GM19438 (cell line): Measurements from ENCODE around the gene DDX60.
"Not testable (repeated sequence)": the region's sequence is repeated elsewhere in the genome, so short reads cannot be mapped to it uniquely, and the experiment has no call there.

Experiments used
- ATAC-seq: cut with Tn5 transposase; IDR thresholded peaks from one replicate; pipeline ENCODE4 v1.9.1; 2021; ENCODE audit warnings: low read depth; ENCODE audit not compliant: unreplicated experiment

DDX60 gene

GRCh38 chr4:168218645-168219044, 99.9 kb downstream of the DDX60 start:
- no peak for ATAC-seq

GRCh38 chr4:168213511-168213910, 105.0 kb downstream of the DDX60 start:
- ATAC-seq: not testable (repeated sequence)

GRCh38 chr4:168212656-168213055, 105.9 kb downstream of the DDX60 start:
- no peak for ATAC-seq

- no peak for ATAC-seq
Measured at GRCh38 chr4:168208957-168209614, 109.5 kb downstream of the DDX60 start.

- ATAC-seq: no peak
Measured at GRCh38 chr4:168203233-168203911, 115.2 kb downstream of the DDX60 start.

- ATAC-seq: no peak
Measured at GRCh38 chr4:168200685-168201084, 117.9 kb downstream of the DDX60 start.

- no peak for ATAC-seq
Measured at GRCh38 chr4:168199260-168199957, 119.1 kb downstream of the DDX60 start.

- ATAC-seq: no peak
Measured at GRCh38 chr4:168197926-168198325, 120.6 kb downstream of the DDX60 start.

- ATAC-seq: no peak
Measured at GRCh38 chr4:168188754-168189153, 129.8 kb downstream of the DDX60 start.

GRCh38 chr4:168183717-168184571, 134.6 kb downstream of the DDX60 start:
- no peak for ATAC-seq

- ATAC-seq: no peak
Measured at GRCh38 chr4:168177546-168178149, 140.9 kb downstream of the DDX60 start.

- ATAC-seq: no peak
Measured at GRCh38 chr4:168174308-168174707, 144.2 kb downstream of the DDX60 start.

- no peak for ATAC-seq
Measured at GRCh38 chr4:168167714-168168284, 150.8 kb downstream of the DDX60 start.
